CD14-positive monocyte (primary cell): ENCODE data around the gene TRPC6. TPM values are rescaled to one million over a fixed set of nuclear protein-coding genes. Genes with fewer than 3 reads are reported as not detected.

Experiments
- DNase-seq, 3 donors: peaks; one replicate each; pipeline ENCODE4 v3.0.0-alpha.2; 2011 to 2022
- H2AFZ ChIP-seq: 2 replicates; pipeline ENCODE4 v1.6.0; 2012; ENCODE audit warnings: mild to moderate bottlenecking, low read depth, low read length, inconsistent platforms; ENCODE audit not compliant: insufficient read depth, poor library complexity, severe bottlenecking
- H3K27ac ChIP-seq, 2 donors: 1 replicate in 1 of 2; 2 replicates in 1 of 2; pipeline ENCODE4 v1.5.1; 2012 to 2013; ENCODE audit warnings: low read length in 2 of 2, control low read depth in 1 of 2, inconsistent platforms in 1 of 2, low read depth in 1 of 2, mild to moderate bottlenecking in 1 of 2
- H3K27me3 ChIP-seq, 2 donors: one replicate each; pipeline versions ENCODE4 v1.6.0 to v1.6.1; 2011 to 2013; ENCODE audit warnings: low read length in 2 of 2; ENCODE audit not compliant: control insufficient read depth in 2 of 2, insufficient read depth in 2 of 2
- H3K36me3 ChIP-seq, 2 donors: replicated peaks in 1 of 2; 1 replicate in 1 of 2; 2 replicates in 1 of 2; pipeline versions ENCODE4 v1.5.1 to v1.6.1; 2012 to 2013; ENCODE audit warnings: low read length in 2 of 2, control low read depth in 1 of 2, inconsistent platforms in 1 of 2, mild to moderate bottlenecking in 1 of 2; ENCODE audit not compliant: insufficient read depth in 2 of 2, control insufficient read depth in 1 of 2
- H3K4me1 ChIP-seq, 2 donors: 1 replicate in 1 of 2; 2 replicates in 1 of 2; pipeline versions ENCODE4 v1.5.1 to v1.6.1; 2012 to 2013; ENCODE audit warnings: low read length in 2 of 2, control low read depth in 1 of 2, inconsistent platforms in 1 of 2, mild to moderate bottlenecking in 1 of 2, moderate library complexity in 1 of 2; ENCODE audit not compliant: insufficient read depth in 2 of 2, control insufficient read depth in 1 of 2
- H3K4me2 ChIP-seq: replicated peaks from 2 replicates; pipeline ENCODE3; 2012; ENCODE audit warnings: low read length, moderate library complexity, mild to moderate bottlenecking; ENCODE audit not compliant: poor library complexity, severe bottlenecking; ENCODE audit errors: extremely low read depth
- H3K4me3 ChIP-seq, 3 experiments: fragments of 200-600 bp in 1 of 3; sonication (generic) in 1 of 3; replicated peaks in 1 of 3; 1 replicate in 2 of 3; 2 replicates in 1 of 3; pipeline ENCODE4 v1.5.1; 2011 to 2013; ENCODE audit warnings: low read length in 3 of 3, mild to moderate bottlenecking in 3 of 3, control low read depth in 2 of 3, low read depth in 2 of 3, inconsistent platforms in 1 of 3, moderate library complexity in 1 of 3
- H3K79me2 ChIP-seq: 2 replicates; pipeline ENCODE4 v1.6.0; 2012; ENCODE audit warnings: mild to moderate bottlenecking, control low read depth, inconsistent platforms, low read length, moderate library complexity; ENCODE audit not compliant: insufficient read depth
- H3K9ac ChIP-seq: 2 replicates; pipeline ENCODE4 v1.6.0; 2017; ENCODE audit warnings: low read length, mild to moderate bottlenecking; ENCODE audit not compliant: insufficient read depth, poor library complexity, severe bottlenecking
- H3K9me3 ChIP-seq, 2 donors: replicated peaks in 1 of 2; 1 replicate in 1 of 2; 2 replicates in 1 of 2; pipeline versions ENCODE4 v1.5.1 to v1.6.1; 2012 to 2013; ENCODE audit warnings: low read length in 2 of 2, control low read depth in 1 of 2; ENCODE audit not compliant: control insufficient read depth in 1 of 2, insufficient read depth in 1 of 2
- H4K20me1 ChIP-seq: 2 replicates; pipeline ENCODE4 v1.6.0; 2012; ENCODE audit warnings: mild to moderate bottlenecking, low read length, control low read depth, moderate library complexity; ENCODE audit not compliant: insufficient read depth
- H3K27ac Mint-ChIP-seq, 7 donors: one replicate each; pipeline ENCODE4 v1.8.0; 2020; ENCODE audit warnings: mild to moderate bottlenecking in 7 of 7, mixed read lengths in 7 of 7, moderate library complexity in 6 of 7, inconsistent platforms in 2 of 7
- H3K27me3 Mint-ChIP-seq, 3 donors: one replicate each; pipeline ENCODE4 v1.8.0; 2021 to 2022; ENCODE audit warnings: low read depth in 3 of 3, mild to moderate bottlenecking in 3 of 3, mixed read lengths in 3 of 3, moderate library complexity in 3 of 3, inconsistent platforms in 1 of 3
- H3K36me3 Mint-ChIP-seq, 2 donors: one replicate each; pipeline ENCODE4 v1.8.0; 2020; ENCODE audit warnings: mixed read lengths in 2 of 2, inconsistent platforms in 1 of 2, mild to moderate bottlenecking in 1 of 2
- H3K4me1 Mint-ChIP-seq: one replicate; pipeline ENCODE4 v1.8.0; 2020; ENCODE audit warnings: mild to moderate bottlenecking, mixed read lengths
- H3K4me3 Mint-ChIP-seq, 2 donors: one replicate each; pipeline ENCODE4 v1.8.0; 2020; ENCODE audit warnings: mild to moderate bottlenecking in 2 of 2, mixed read lengths in 2 of 2, moderate library complexity in 1 of 2
- H3K9me3 Mint-ChIP-seq, 7 donors: one replicate each; pipeline ENCODE4 v1.8.0; 2020 to 2022; ENCODE audit warnings: mixed read lengths in 7 of 7, mild to moderate bottlenecking in 6 of 7, moderate library complexity in 6 of 7, inconsistent platforms in 2 of 7
- CTCF ChIP-seq: fragments of 200-600 bp; IDR thresholded peaks from one replicate; pipeline ENCODE4 v1.8.0; 2022; ENCODE audit warnings: antibody characterized with exemption, mild to moderate bottlenecking
- WGBS: methylation state at CpG from one replicate; pipeline ENCODE4 v1.1.5; 2013; ENCODE audit warnings: missing lambda C conversion rate; ENCODE audit not compliant: insufficient coverage; 5-methylcytosine and 5-hydroxymethylcytosine counted together
- intact Hi-C, 2 donors: fragments of 100-400 bp; cut with micrococcal nuclease; formaldehyde crosslinking; loops; one replicate each; pipeline versions ENCODE4 v1.15.0 to v1.15.1; 2023
- polyA plus RNA-seq, 3 donors: library from polyadenylated mRNA; depleted of rRNA in 1 of 3; unstranded in 2 of 3; stranded (reverse) in 1 of 3; fragments of 300-500 nt in 2 of 3; fragments of >200 nt in 1 of 3; fragmentation: Illumina TruSeq in 2 of 3; gene quantifications; 1 replicate in 2 of 3; 2 replicates in 1 of 3; pipeline ENCODE4 v1.2.3, GENCODE V29; 2012 to 2021

Gene TRPC6
- polyA plus RNA-seq, 3 donors, result 0.01 TPM; not detected in 2

- Mint-ChIP-seq H3K4me1 (no peaks in the 10 kb centered on the region), H3K9me3 (peaks cover 0 to 6% (median 3%) of the 10 kb centered on the region in 7 donors), H3K27ac (no peak overlapping the region), H3K27me3 (peaks cover 0 to 1% (median 0%) of the 10 kb centered on the region in 3 donors), H3K4me3 (no peak overlapping the region), H3K36me3 (no peaks in the 10 kb centered on the region)
- no peaks in the 10 kb centered on the region for H4K20me1 ChIP-seq
- no peaks in the 10 kb centered on the region for H3K4me1 ChIP-seq
- no peaks in the 10 kb centered on the region for H3K36me3 ChIP-seq
- no peak overlapping the region for H2AFZ ChIP-seq
- no peak for TF ChIP-seq CTCF
- no peak overlapping the region for H3K4me3 ChIP-seq
- no peak overlapping the region for H3K9ac ChIP-seq
- H3K27ac ChIP-seq, result no peak overlapping the region
- H3K4me2 ChIP-seq, result no peak overlapping the region
- no peaks in the 10 kb centered on the region for H3K79me2 ChIP-seq
- 13% methylated on average over 3 of the region's 3 CpGs for WGBS
- DNase-seq, result no peak
- intact Hi-C loops, result no loop called here
- peaks cover 0 to 6% of the 10 kb centered on the region in 2 donors for H3K9me3 ChIP-seq
- no peaks in the 10 kb centered on the region for H3K27me3 ChIP-seq
These were observed 67.3 kb downstream of the TRPC6 start for GRCh38 chr11:101516546-101516945.

GRCh38 chr11:101511065-101511464 lies 72.7 kb downstream of the TRPC6 start:
- Histone ChIP-seq H3K9ac (no peak overlapping the region), H3K79me2 (no peaks in the 10 kb centered on the region), H3K27ac (no peak overlapping the region), H3K9me3 (no peaks in the 10 kb centered on the region), H3K4me2 (no peak overlapping the region), H4K20me1 (no peaks in the 10 kb centered on the region), H3K4me1 (peaks cover 0 to 12% of the 10 kb centered on the region in 2 donors), H2AFZ (no peak overlapping the region), H3K4me3 (no peak overlapping the region), H3K27me3 (no peaks in the 10 kb centered on the region), H3K36me3 (no peaks in the 10 kb centered on the region)
- no peak for DNase-seq
- peaks cover 2% of the 10 kb centered on the region for H3K4me1 Mint-ChIP-seq
- no CpG with 5 or more reads among the region's 1 CpG for WGBS
- no peak for TF ChIP-seq CTCF
- H3K4me3 Mint-ChIP-seq, result no peak overlapping the region
- H3K36me3 Mint-ChIP-seq, result no peaks in the 10 kb centered on the region
- H3K9me3 Mint-ChIP-seq, result peaks cover 0 to 8% (median 2%) of the 10 kb centered on the region in 7 donors
- H3K27me3 Mint-ChIP-seq, result peaks cover 0 to 1% (median 0%) of the 10 kb centered on the region in 3 donors
- intact Hi-C loops, result no loop called here
- no peak overlapping the region for H3K27ac Mint-ChIP-seq
